ENCODE measurements around the gene LIMS1. TPM values are rescaled to one million over a fixed set of nuclear protein-coding genes. Genes with fewer than 3 reads are reported as not detected.

The LIMS1 gene
- total and polyA plus RNA-seq, 2 experiments from 2014 or later = 82.0 to 122 TPM

GRCh38 chr2:108536911-108537310, 2.6 kb downstream of the LIMS1 start:
- Histone ChIP-seq H3K4me3 (0 out of 2 replicates have a peak overlapping the region, but pooled peaks have one; percentile 97), H3K9me3 (ENCODE audit: low read depth) (no peaks in the 10 kb centered on the region), H3K79me2 (ENCODE audit: insufficient read depth) (peaks cover 73% of the 10 kb centered on the region), H3K27me3 (replicated peaks; ENCODE audit: insufficient read depth) (no peaks in the 10 kb centered on the region), H3K4me1 (ENCODE audit: insufficient read depth) (peaks cover 25% of the 10 kb centered on the region), H4K20me1 (ENCODE audit: insufficient read depth) (no peaks in the 10 kb centered on the region), H3K9me2 (ENCODE audit: insufficient read depth) (no peaks in the 10 kb centered on the region), H3K4me2 (ENCODE audit: unreplicated experiment) (no peak overlapping the region), H3K27ac (no peak overlapping the region), H3F3A (ENCODE audit: insufficient read depth) (peaks cover 7% of the 10 kb centered on the region; the same call in 1 of the 2 replicates), H3K9ac (no peak overlapping the region), H3K36me3 (ENCODE audit: low read depth) (no peaks in the 10 kb centered on the region), H2AFZ (no peak overlapping the region)
- WGBS, 2 experiments (ENCODE audit: low coverage in 1 of 2, low lambda C conversion rate in 2 of 2, missing lambda C conversion rate in 2 of 2) = 90 to 95% methylated on average over 5 of the region's 5 CpGs
- no peak for DNase-seq
- in situ Hi-C loops (cut with MboI) = no loop called here
- TF ChIP-seq EZH2phosphoT487 (IDR thresholded peaks at IDR 0.05; ENCODE audit: insufficient read depth, low read depth) = no peak
- TF ChIP-seq EZH2 (IDR thresholded peaks at IDR 0.05; ENCODE audit: insufficient read depth, poor library complexity, severe bottlenecking) = no peak

- in situ Hi-C loops (cut with MboI) = no loop called here
- WGBS, 2 experiments (ENCODE audit: low coverage in 1 of 2, low lambda C conversion rate in 2 of 2, missing lambda C conversion rate in 2 of 2) = 64 to 71% methylated on average over 5 of the region's 5 CpGs
- Histone ChIP-seq H3K9ac (no peak overlapping the region), H3K36me3 (ENCODE audit: low read depth) (no peaks in the 10 kb centered on the region), H3K79me2 (ENCODE audit: insufficient read depth) (peaks cover 85% of the 10 kb centered on the region), H3K27ac (no peak overlapping the region), H3K4me2 (ENCODE audit: unreplicated experiment) (no peak overlapping the region), H3K4me3 (no peak overlapping the region), H3F3A (ENCODE audit: insufficient read depth) (peaks cover 14% of the 10 kb centered on the region; the same call in 1 of the 2 replicates), H3K9me3 (ENCODE audit: low read depth) (no peaks in the 10 kb centered on the region), H3K9me2 (ENCODE audit: insufficient read depth) (no peaks in the 10 kb centered on the region), H2AFZ (no peak overlapping the region), H4K20me1 (ENCODE audit: insufficient read depth) (0 out of 2 replicates have a peak, but pooled peaks cover 4% of the 10 kb centered on the region), H3K4me1 (ENCODE audit: insufficient read depth) (peaks cover 31% of the 10 kb centered on the region), H3K27me3 (replicated peaks; ENCODE audit: insufficient read depth) (no peaks in the 10 kb centered on the region)
- no peak for TF ChIP-seq EZH2 (IDR thresholded peaks at IDR 0.05; ENCODE audit: insufficient read depth, poor library complexity, severe bottlenecking)
- TF ChIP-seq EZH2phosphoT487 (IDR thresholded peaks at IDR 0.05; ENCODE audit: insufficient read depth, low read depth) = no peak
- DNase-seq = peak; percentile 24
Measured at GRCh38 chr2:108538000-108538625, 3.8 kb downstream of the LIMS1 start.

GRCh38 chr2:108541451-108541850, 7.2 kb downstream of the LIMS1 start:
- Histone ChIP-seq H3F3A (ENCODE audit: insufficient read depth) (peaks cover 7% of the 10 kb centered on the region; the same call in 1 of the 2 replicates), H3K36me3 (ENCODE audit: low read depth) (no peaks in the 10 kb centered on the region), H3K79me2 (ENCODE audit: insufficient read depth) (peaks cover 100% of the 10 kb centered on the region), H3K9me2 (ENCODE audit: insufficient read depth) (no peaks in the 10 kb centered on the region), H3K4me2 (ENCODE audit: unreplicated experiment) (no peak overlapping the region), H3K27ac (0 out of 2 replicates have a peak overlapping the region, but pooled peaks have one; percentile 51), H4K20me1 (ENCODE audit: insufficient read depth) (0 out of 2 replicates have a peak, but pooled peaks cover 4% of the 10 kb centered on the region), H3K27me3 (replicated peaks; ENCODE audit: insufficient read depth) (no peaks in the 10 kb centered on the region), H3K4me3 (no peak overlapping the region), H2AFZ (no peak overlapping the region), H3K4me1 (ENCODE audit: insufficient read depth) (peaks cover 22% of the 10 kb centered on the region), H3K9ac (no peak overlapping the region), H3K9me3 (ENCODE audit: low read depth) (no peaks in the 10 kb centered on the region)
- no peak for DNase-seq
- in situ Hi-C loops (cut with MboI) = no loop called here
- WGBS, 2 experiments (ENCODE audit: low coverage in 1 of 2, low lambda C conversion rate in 2 of 2, missing lambda C conversion rate in 2 of 2) = 84 to 86% methylated on average over 4 of the region's 4 CpGs
- TF ChIP-seq EZH2 (IDR thresholded peaks at IDR 0.05; ENCODE audit: insufficient read depth, poor library complexity, severe bottlenecking) (no peak), EZH2phosphoT487 (IDR thresholded peaks at IDR 0.05; ENCODE audit: insufficient read depth, low read depth) (no peak)

DNA sequence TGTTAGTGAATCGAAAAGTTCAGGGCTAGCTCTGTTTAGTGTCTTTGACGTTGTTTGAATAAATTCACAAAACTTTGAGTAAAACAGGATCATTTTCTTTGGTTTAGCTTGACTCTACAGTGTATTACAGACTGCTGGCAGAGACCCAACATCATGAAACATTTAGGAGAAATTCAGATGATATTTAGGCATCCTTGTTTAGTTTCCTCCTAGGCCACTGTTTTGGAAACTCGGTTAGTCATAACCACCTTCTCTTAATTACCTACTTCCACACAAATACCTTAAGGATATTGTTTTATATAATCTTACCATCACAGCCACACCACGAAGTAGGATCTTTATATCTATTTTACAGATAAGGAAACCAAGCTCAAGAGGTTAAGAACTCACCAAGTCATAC, 7.8 kb downstream of the LIMS1 start:
- no peak overlapping the region; the same call in 1 of the 2 replicates for H3K9ac ChIP-seq
- 33 to 34% methylated on average over 4 of the region's 4 CpGs for WGBS, 2 experiments (ENCODE audit: low coverage in 1 of 2, low lambda C conversion rate in 2 of 2, missing lambda C conversion rate in 2 of 2)

More for the DNA sequence above, 7.8 kb downstream of the LIMS1 start:
- H3K9me2 ChIP-seq (ENCODE audit: insufficient read depth) = no peaks in the 10 kb centered on the region
- peaks cover 7% of the 10 kb centered on the region; the same call in 1 of the 2 replicates for H3F3A ChIP-seq (ENCODE audit: insufficient read depth)
- peaks cover 17% of the 10 kb centered on the region for H3K4me1 ChIP-seq (ENCODE audit: insufficient read depth)
- no peaks in the 10 kb centered on the region for H3K27me3 ChIP-seq (replicated peaks; ENCODE audit: insufficient read depth)
- peaks cover 100% of the 10 kb centered on the region for H3K79me2 ChIP-seq (ENCODE audit: insufficient read depth)
- no peak overlapping the region for H3K4me2 ChIP-seq (ENCODE audit: unreplicated experiment)
- peak; percentile 86 for DNase-seq
- H3K4me3 ChIP-seq = no peak overlapping the region
- TF ChIP-seq EZH2phosphoT487 (IDR thresholded peaks at IDR 0.05; ENCODE audit: insufficient read depth, low read depth) (no peak), EZH2 (IDR thresholded peaks at IDR 0.05; ENCODE audit: insufficient read depth, poor library complexity, severe bottlenecking) (no peak)
- no peak overlapping the region for H2AFZ ChIP-seq
- no peaks in the 10 kb centered on the region for H3K36me3 ChIP-seq (ENCODE audit: low read depth)
- H3K27ac ChIP-seq = peak overlapping the region; percentile 51
- H3K9me3 ChIP-seq (ENCODE audit: low read depth) = no peaks in the 10 kb centered on the region
- peaks cover 4% of the 10 kb centered on the region; the same call in 1 of the 2 replicates for H4K20me1 ChIP-seq (ENCODE audit: insufficient read depth)
- in situ Hi-C loops (cut with MboI) = no loop called here

All from GM23248 (cell line).